Naive B cell (primary cell): ENCODE results near the gene WNT1. TPM values are rescaled to one million over a fixed set of nuclear protein-coding genes. Genes with fewer than 3 reads are reported as not detected.

ENCODE experiments used
- ATAC-seq, 2 donors: fragments of 150-1000 bp; cut with Tn5 transposase; 2 replicates each; pipeline ENCODE4 v1.10.0; 2021; ENCODE audit warnings: low read depth in 2 of 2, mild to moderate bottlenecking in 2 of 2, moderate library complexity in 2 of 2
- DNase-seq: peaks from one replicate; pipeline ENCODE4 v3.0.0; 2022
- H3K27ac Mint-ChIP-seq, 6 donors: one replicate each; pipeline ENCODE4 v1.8.0; 2020 to 2022; ENCODE audit warnings: mild to moderate bottlenecking in 6 of 6, mixed read lengths in 6 of 6, moderate library complexity in 5 of 6, inconsistent platforms in 2 of 6
- H3K27me3 Mint-ChIP-seq, 3 donors: one replicate each; pipeline ENCODE4 v1.8.0; 2021 to 2022; ENCODE audit warnings: mixed read lengths in 3 of 3, mild to moderate bottlenecking in 1 of 3
- H3K36me3 Mint-ChIP-seq, 2 donors: one replicate each; pipeline ENCODE4 v1.8.0; 2020 to 2022; ENCODE audit warnings: mixed read lengths in 2 of 2, inconsistent platforms in 1 of 2, mild to moderate bottlenecking in 1 of 2
- H3K4me1 Mint-ChIP-seq, 3 donors: one replicate each; pipeline ENCODE4 v1.8.0; 2020 to 2022; ENCODE audit warnings: mixed read lengths in 3 of 3, inconsistent platforms in 1 of 3, mild to moderate bottlenecking in 1 of 3, moderate library complexity in 1 of 3
- H3K4me3 Mint-ChIP-seq, 8 donors: one replicate each; pipeline ENCODE4 v1.8.0; 2020 to 2022; ENCODE audit warnings: mild to moderate bottlenecking in 8 of 8, mixed read lengths in 8 of 8, moderate library complexity in 8 of 8, inconsistent platforms in 2 of 8
- H3K9me3 Mint-ChIP-seq, 7 donors: one replicate each; pipeline ENCODE4 v1.8.0; 2020 to 2022; ENCODE audit warnings: mixed read lengths in 7 of 7, mild to moderate bottlenecking in 5 of 7, inconsistent platforms in 2 of 7, moderate library complexity in 1 of 7
- polyA plus RNA-seq, 6 donors: library from polyadenylated mRNA; unstranded; fragments of 300-500 nt; fragmentation: Illumina TruSeq; gene quantifications; one replicate each; pipeline ENCODE4 v1.2.3, GENCODE V29; 2021; ENCODE audit warnings: low read depth in 6 of 6

Gene WNT1
- polyA plus RNA-seq, 6 donors from 2014 or later: 0.23 TPM; not detected in 5

DNA sequence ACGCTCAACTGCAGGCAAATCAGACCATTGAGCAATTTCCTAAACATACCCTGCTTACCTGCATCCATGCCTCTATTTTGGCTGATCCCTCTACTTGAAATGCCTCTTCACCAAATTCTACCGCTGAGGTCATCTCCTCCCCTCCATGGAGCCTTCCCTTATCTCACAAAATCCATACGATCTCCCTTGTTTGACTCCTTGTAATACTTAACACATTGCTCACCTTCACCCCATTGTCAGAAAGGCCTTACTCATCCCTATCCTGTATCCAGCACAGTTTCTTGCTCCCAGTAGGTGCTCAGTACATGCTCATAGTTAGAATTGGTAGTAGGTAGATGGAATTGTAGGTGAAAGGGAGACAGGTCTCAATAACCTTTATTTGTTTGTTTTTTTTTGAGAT is 15.7 kb downstream of the WNT1 start:
- Mint-ChIP-seq H3K4me1 (peaks cover 24 to 32% (median 30%) of the 10 kb centered on the region in 3 donors), H3K9me3 (peaks cover 0 to 2% (median 0%) of the 10 kb centered on the region in 7 donors), H3K4me3 (no peak overlapping the region), H3K36me3 (no peaks in the 10 kb centered on the region), H3K27me3 (peaks cover 35 to 64% (median 57%) of the 10 kb centered on the region in 3 donors), H3K27ac (peak overlapping the region in 1 of 6 donors; percentile 50)
- no peak for DNase-seq
- ATAC-seq: no peak

DNA sequence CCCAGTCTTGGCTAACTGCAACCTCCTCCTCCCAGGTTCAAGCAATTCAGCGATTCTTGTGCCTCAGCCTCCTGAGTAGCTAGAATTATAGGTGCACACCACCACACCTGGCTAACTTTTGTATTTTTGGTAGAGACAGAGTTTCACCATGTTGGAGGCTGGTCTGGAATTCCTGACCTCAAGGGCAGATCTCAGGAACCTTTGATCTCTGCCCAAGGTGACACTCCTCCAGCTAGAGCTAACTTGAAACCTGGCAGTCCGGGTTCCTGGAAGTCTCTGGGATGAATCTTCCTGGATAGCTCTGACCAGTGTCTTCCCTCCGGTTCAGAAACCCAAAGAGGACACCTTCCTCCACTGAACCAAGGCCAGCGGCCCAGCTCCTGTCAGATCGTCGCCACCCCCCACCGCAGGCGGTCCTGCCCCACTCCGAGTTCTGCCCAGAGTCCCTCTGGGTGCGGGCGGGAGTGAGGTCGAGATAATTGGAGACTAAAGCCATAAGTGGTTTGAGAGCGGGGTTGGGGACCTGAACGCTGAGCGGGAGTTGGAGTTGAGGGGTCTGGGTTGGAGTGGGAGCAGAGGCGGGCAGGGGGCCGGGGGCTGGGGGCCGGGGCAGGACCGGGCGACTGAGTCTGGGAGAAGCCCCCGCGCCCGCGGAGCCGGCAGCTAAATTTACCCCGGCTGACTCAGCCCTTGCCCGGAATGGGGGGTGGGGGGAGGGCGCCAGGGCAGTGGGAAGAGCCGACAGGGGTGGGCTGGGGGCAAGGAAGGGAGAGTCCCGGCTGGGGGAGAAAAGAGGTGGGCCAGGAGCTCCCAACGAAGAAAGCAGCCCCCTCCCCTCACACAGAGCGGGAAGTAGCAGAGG is 16.3 kb downstream of the WNT1 start:
- DNase-seq: no peak
- Mint-ChIP-seq H3K27ac (peak overlapping the region in 1 of 6 donors; percentile 88), H3K36me3 (no peaks in the 10 kb centered on the region), H3K9me3 (peaks cover 0 to 2% (median 0%) of the 10 kb centered on the region in 7 donors), H3K4me3 (peak overlapping the region in 1 of 8 donors; percentile 35), H3K27me3 (peaks cover 28 to 61% (median 53%) of the 10 kb centered on the region in 3 donors), H3K4me1 (peaks cover 29 to 37% (median 33%) of the 10 kb centered on the region in 3 donors)
- no peak for ATAC-seq

DNA sequence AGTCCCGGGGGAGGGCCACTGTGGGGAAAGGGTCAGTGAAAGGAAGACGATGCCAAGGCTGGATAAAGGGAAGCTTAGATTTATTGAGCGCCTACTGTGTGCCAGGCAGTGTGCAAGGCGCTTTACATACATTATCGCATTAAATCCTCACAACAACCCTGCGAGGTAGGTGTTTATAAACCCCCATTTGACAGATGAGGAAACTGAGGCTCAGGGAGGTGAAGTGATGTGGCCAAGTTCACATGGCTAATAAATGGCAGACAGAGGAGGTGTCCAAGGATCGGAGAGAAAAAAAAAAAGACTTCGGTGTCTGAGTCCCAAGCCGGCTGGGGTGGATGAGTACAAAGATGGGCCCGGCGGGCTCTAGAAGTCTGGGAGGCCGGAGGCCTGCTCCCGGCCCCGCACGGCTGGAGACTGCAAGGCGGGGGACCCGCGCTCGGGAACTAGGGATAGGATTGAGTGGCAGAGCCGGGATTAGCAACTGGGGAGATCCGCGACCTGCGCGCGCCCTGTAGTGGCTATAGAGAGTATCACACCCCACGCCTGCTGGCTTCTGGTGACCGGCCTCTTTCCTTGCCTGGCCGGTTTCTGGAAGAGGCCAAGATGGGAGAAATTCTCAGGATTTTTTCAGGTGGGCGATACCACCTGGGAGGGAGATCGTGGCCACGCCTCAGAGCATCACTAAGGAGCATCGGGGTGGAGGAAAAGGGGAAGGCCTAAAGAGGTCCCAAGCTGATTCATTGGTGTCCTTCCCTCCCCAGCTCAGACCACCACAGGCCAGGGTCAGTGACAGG is 17.2 kb downstream of the WNT1 start:
- ATAC-seq (no peak), DNase-seq (peak; percentile 45)
- Mint-ChIP-seq H3K4me1 (peaks cover 37 to 46% (median 39%) of the 10 kb centered on the region in 3 donors), H3K4me3 (peak overlapping the region; percentile 35 to 87 (median 84)), H3K36me3 (no peaks in the 10 kb centered on the region), H3K9me3 (peaks cover 0 to 2% (median 0%) of the 10 kb centered on the region in 7 donors), H3K27me3 (peaks cover 27 to 60% (median 53%) of the 10 kb centered on the region in 3 donors), H3K27ac (peak overlapping the region in 5 of 6 donors; percentile 69 to 90 (median 86))

DNA sequence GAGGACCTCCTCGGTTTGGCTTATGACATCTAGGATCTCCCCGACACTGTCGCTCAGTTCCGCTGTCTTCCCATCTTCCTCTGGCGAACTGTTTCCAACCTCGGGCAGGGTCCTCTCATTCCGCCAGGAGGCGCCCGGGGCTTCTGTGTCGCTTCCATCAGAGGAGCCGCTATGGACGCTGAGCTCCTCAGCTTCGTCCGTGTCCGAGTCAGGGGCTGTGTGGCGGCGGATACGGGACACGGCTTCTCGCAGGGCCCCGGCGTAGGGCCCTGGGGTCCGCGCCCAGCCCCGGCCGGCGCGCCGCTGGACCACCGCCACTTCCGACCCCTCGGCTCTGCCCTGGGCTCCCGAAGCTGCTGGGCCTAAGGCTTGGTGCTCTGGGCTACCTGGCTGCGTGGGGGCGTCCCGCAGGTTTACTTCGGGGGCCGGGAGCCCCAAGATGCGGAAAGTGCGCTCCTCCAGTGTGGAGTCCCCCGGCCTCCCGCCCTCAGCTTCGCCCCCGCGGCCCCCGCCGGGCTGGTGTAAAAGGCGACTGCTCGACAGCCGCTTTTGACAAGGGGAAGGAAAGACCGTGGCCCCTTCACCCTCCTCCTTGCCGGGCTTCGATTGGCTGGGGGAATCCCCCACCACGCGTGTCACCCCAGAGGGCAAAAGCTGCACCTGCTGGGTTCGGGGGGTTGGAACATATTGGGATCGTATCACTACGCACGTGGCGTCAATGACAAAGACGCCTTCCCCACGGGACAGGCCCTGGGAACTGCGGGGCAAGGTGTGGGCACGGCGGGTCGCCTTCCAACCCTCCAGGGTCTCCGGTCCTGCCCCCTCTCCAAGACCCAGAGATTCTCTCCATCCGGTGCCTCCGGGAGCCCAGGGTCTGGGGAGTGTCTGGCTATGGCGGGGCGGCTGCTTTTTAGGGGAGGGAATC is 18.9 kb downstream of the WNT1 start:
- ATAC-seq (peak; percentile 81 to 83), DNase-seq (peak; percentile 84)
- Mint-ChIP-seq H3K27ac (peak overlapping the region; percentile 38 to 96 (median 89)), H3K4me1 (peaks cover 39 to 48% (median 46%) of the 10 kb centered on the region in 3 donors), H3K36me3 (peaks cover 3% of the 10 kb centered on the region in 2 donors), H3K27me3 (peaks cover 24 to 61% (median 58%) of the 10 kb centered on the region in 3 donors), H3K4me3 (peak overlapping the region; percentile 77 to 91 (median 84)), H3K9me3 (peaks cover 0 to 2% (median 0%) of the 10 kb centered on the region in 7 donors)

DNA sequence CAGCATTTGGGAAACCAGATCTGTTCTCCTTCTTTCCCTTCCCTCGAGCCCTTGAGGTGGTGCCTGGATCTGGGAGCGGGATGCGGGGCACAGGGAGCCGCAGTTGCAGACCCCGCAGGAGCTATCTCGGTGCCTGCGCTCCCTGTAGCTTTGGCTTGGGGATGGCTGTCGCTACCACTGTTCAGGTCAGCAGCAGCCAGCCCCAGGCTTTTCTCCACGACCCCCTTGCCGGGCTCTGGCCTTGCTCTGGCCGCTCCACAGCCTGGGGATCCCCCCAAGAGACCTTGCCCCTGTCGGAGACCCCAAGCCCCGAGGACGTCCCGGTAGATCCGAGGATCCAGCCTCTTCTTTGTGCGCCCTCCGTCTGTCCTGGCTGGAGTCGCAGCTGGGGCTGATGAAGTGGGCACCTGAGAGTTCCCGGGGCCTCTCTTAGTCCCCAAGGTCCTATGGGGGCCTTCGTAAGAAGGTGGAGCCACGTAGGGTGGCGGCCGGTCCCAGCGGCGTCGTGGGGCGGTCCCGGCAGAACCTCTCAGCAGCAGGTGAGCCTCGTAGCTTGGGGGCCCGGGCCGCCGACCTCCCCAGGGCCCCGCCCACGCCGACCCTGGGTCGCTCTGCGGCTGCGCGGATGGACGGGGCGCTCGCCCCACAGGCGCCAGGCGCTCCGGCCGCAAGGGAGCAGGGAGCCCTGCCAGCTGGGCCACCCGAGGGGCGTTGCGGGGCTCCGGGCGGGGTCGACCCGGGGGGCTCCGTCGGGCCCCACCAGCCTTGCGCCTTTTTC is 19.8 kb downstream of the WNT1 start:
- Mint-ChIP-seq H3K27me3 (peaks cover 25 to 62% (median 61%) of the 10 kb centered on the region in 3 donors), H3K9me3 (peaks cover 0 to 2% (median 0%) of the 10 kb centered on the region in 7 donors), H3K4me3 (peak overlapping the region; percentile 77 to 91 (median 84)), H3K4me1 (peaks cover 39 to 48% (median 46%) of the 10 kb centered on the region in 3 donors), H3K36me3 (peaks cover 11% of the 10 kb centered on the region in 2 donors), H3K27ac (peak overlapping the region; percentile 38 to 96 (median 89))
- DNase-seq (peak; percentile 67), ATAC-seq (peak; percentile 26 to 40)

DNA sequence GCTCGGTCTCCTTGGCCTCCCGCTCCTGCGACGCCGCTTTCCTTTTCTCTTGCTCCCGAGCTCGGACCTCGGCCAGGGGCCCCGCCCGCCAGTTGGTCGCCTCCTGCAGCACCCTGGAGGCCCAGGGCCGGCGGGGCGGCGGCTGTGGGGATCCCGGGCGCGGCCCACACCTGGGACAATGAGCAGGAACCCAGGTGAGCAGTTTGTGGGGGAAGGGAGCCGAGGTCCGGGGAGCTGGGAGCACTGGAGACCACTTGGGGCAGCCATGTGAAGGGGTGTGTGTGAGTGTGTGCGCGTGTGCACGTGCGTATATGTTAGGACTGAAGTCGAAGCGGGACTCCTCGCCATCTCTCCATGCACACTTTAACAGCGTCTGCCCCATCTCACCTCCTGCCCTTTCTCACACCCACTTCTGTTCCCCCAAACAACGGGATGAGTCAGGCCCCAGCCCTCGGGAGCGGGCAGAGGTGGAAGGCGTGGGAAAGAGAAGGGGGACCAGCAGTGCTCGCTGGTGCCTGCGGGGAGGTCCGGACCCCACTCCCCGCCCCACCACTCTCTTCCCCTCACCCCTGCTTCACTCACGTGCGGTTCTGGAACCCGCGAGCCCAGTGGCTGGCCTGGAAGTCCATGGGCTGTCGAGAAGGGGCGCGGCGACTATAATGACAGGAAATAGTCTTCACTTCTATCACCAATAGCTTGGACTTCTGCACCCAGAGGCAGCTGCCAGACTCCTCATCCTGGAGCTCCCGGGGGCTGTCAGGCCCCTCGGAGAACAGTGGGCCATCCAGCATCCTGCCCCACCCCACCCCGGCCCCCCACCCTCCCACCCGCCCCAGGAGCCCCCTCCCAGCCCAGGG is 20.6 kb downstream of the WNT1 start:
- Mint-ChIP-seq H3K4me1 (peaks cover 39 to 48% (median 46%) of the 10 kb centered on the region in 3 donors), H3K4me3 (peak overlapping the region; percentile 73 to 90 (median 84)), H3K36me3 (peaks cover 13 to 14% of the 10 kb centered on the region in 2 donors), H3K27ac (peak overlapping the region in 4 of 6 donors; percentile 6 to 79 (median 52)), H3K27me3 (peaks cover 20 to 61% (median 55%) of the 10 kb centered on the region in 3 donors), H3K9me3 (no peaks in the 10 kb centered on the region)
- DNase-seq (peak; percentile 29), ATAC-seq (peak in 1 of 2 donors; percentile 9)

DNA sequence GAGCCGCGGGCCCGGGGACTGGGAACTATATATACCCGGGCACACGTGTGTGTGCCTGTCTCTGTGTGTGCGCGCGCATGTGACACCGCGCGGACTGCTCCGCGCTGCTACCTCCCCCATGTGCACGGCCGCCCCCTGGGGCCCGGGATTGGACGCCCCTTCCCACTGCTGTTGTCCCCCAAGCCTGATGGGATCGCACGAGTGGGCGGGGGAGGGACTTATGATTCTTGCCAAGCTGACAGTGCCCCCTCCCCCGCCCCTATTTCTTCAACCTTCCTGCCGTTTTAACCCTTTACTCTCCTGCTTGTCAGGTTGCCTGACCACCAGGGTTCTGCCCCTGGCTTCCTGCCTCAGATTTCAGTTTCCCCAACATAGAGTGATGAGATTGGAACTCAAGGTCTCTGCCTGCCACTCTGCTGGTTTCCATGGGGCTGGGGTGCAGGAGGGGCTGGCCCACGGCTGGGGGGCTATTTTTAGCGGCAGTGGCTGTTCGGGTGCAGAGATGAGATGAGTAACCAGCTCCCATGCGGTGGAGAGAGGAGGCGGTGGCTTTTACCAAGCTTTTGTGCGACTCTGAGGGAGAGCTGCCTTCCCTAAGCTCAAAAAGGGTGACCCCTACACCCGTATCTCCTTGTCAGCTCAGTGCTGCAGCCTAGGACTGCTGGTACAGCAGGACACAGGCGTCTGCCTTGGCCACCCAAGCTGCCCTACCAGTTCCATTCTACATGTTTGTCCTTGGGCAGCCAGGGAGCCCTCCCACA is 21.4 kb downstream of the WNT1 start, which contains the start of gene DDN:
DDN (minus strand) TSS at position 5 of the 761 bp plus-strand sequence. CDS start 88 bp downstream, outside the sequence.
- peak; percentile 31 to 35 for ATAC-seq
- Mint-ChIP-seq H3K4me3 (peak within 1 kb of the TSS; percentile 73 to 90 (median 84)), H3K36me3 (peaks cover 19% of the 10 kb centered on the region in 2 donors), H3K27me3 (peaks cover 13 to 54% (median 46%) of the 10 kb centered on the region in 3 donors), H3K4me1 (peaks cover 36 to 48% (median 46%) of the 10 kb centered on the region in 3 donors), H3K9me3 (no peaks in the 10 kb centered on the region), H3K27ac (peak within 1 kb of the TSS in 5 of 6 donors; percentile 58 to 89 (median 87))
- peak; percentile 49 for DNase-seq

DNA sequence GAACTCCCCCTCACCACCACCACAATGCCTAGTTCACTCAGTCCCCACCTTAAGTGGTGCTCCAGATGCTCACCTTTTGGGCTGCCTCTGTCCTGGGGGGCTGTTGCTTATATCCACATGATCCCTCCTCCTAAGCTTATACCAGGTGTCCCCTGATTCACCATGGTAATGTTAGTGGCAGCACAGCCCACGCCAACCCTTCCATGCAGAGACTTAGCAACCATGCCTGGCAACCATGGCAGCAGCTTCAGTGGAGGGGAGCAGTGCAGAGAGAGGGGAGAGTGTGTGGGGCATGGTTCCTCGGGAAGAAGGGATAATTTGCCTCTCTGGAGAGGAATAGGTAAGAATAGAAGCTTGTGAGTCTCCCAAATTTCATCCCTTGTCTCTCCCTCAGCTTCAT is 22.2 kb downstream of the WNT1 start:
- no peaks in the 10 kb centered on the region for H3K9me3 Mint-ChIP-seq
- no peak overlapping the region for H3K27ac Mint-ChIP-seq
- peaks cover 13 to 46% (median 38%) of the 10 kb centered on the region in 3 donors for H3K27me3 Mint-ChIP-seq
- H3K4me3 Mint-ChIP-seq: peak overlapping the region in 2 of 8 donors; percentile 39 to 82
- ATAC-seq (no peak), DNase-seq (no peak)
- peaks cover 29 to 43% (median 42%) of the 10 kb centered on the region in 3 donors for H3K4me1 Mint-ChIP-seq
- H3K36me3 Mint-ChIP-seq: peaks cover 27% of the 10 kb centered on the region in 2 donors

DNA sequence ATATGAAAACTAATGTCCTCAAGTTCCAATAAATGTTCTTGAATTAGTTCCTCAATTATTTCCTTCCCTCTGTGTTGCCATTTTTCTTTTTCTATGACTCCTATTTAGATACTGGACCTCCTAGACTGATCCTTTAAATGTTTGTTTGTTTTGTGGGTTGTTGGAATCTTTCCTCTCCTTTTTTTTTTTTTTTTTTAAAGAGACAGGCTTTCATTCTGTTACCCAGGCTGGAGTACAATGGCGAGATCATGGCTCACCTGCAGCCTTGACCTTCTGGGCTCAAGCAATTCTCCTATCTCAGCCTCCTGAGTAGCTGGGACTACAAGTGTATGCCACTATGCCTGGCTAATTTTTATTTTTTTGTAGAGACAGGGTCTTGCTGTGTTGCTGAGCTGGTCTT is 30.8 kb downstream of the WNT1 start:
- no peaks in the 10 kb centered on the region for H3K4me1 Mint-ChIP-seq
- H3K27ac Mint-ChIP-seq: peak overlapping the region in 1 of 6 donors; percentile 38
- H3K4me3 Mint-ChIP-seq: no peak overlapping the region
- peaks cover 29 to 31% of the 10 kb centered on the region in 2 donors for H3K36me3 Mint-ChIP-seq
- DNase-seq: no peak
- no peaks in the 10 kb centered on the region for H3K27me3 Mint-ChIP-seq
- ATAC-seq: no peak
- H3K9me3 Mint-ChIP-seq: no peaks in the 10 kb centered on the region

DNA sequence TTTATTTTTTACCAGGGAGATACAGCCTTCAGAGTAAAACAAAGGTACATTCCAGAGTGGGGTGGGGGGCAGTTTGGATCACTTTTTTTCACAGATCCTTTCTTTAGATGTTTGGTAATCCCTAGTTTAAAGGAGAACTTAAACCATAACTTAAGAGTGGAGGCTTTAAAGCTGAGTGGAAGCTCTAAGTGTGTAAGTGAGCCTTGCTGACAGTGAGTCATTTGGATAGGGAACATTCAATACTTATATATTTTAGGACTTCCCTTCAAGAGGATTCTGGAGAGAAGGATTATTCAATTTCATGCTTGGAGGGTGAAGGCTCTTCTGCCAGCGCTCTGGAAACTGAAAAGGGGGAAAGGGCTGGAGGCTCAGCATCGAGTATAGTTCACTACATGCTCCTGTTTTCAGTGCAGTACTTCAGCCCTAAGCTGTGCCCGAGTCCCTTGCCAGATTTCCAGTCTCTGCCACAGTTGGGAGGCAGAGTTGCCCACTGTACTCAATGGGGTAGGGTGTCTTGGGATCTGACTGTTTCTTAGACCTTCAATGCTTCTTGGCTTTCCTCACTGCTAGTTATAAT is 32.1 kb downstream of the WNT1 start:
- peak overlapping the region in 1 of 6 donors; percentile 20 for H3K27ac Mint-ChIP-seq
- no peaks in the 10 kb centered on the region for H3K9me3 Mint-ChIP-seq
- DNase-seq (no peak), ATAC-seq (no peak)
- no peak overlapping the region for H3K4me3 Mint-ChIP-seq
- peaks cover 0 to 6% (median 3%) of the 10 kb centered on the region in 3 donors for H3K4me1 Mint-ChIP-seq
- no peaks in the 10 kb centered on the region for H3K27me3 Mint-ChIP-seq
- H3K36me3 Mint-ChIP-seq: peaks cover 19 to 20% of the 10 kb centered on the region in 2 donors
